Right lobe of liver (tissue), 6 donors: ENCODE measurements around the gene SLC9C1. TPM values are rescaled to one million over a fixed set of nuclear protein-coding genes. Genes with fewer than 3 reads are reported as not detected.
A peak's percentile ranks its signal among the peaks of the same experiment; 100 is the strongest.

ENCODE experiments used
- ATAC-seq, 4 donors: fragments of 200-7000 bp; cut with Tn5 transposase; one replicate each; pipeline ENCODE4 v1.9.1; 2020; ENCODE audit warnings: mild to moderate bottlenecking in 4 of 4, moderate library complexity in 4 of 4
- DNase-seq, 3 donors: peaks; one replicate each; pipeline ENCODE4 v3.0.0-alpha.2; 2020
- H3K27ac ChIP-seq, 3 donors: fragments of 200-600 bp; one replicate each; pipeline ENCODE4 v1.8.0; 2022
- H3K27me3 ChIP-seq, 2 donors: fragments of 200-600 bp; one replicate each; pipeline ENCODE4 v1.8.0; 2022
- H3K36me3 ChIP-seq, 4 donors: fragments of 200-600 bp; sonication (generic) in 1 of 4; one replicate each; pipeline versions ENCODE4 v1.5.1 to v1.8.0; 2017 to 2022; ENCODE audit warnings: control low read depth in 1 of 4
- H3K4me1 ChIP-seq, 4 donors: fragments of 200-600 bp; sonication (generic) in 1 of 4; one replicate each; pipeline versions ENCODE4 v1.5.1 to v1.8.0; 2017 to 2022; ENCODE audit warnings: control low read depth in 1 of 4
- H3K4me3 ChIP-seq, 3 donors: fragments of 200-600 bp; one replicate each; pipeline ENCODE4 v1.8.0; 2022
- H3K9me3 ChIP-seq, 4 donors: fragments of 200-600 bp; sonication (generic) in 1 of 4; one replicate each; pipeline versions ENCODE4 v1.5.1 to v1.8.0; 2017 to 2022; ENCODE audit warnings: control low read depth in 1 of 4
- POLR2A ChIP-seq: fragments of 450-650 bp; IDR thresholded peaks from one replicate; pipeline ENCODE4 v1.6.1; 2017; ENCODE audit warnings: antibody characterized with exemption, mild to moderate bottlenecking
- WGBS: methylation state at CpG from one replicate; pipeline ENCODE4 v1.1.6; 2018; ENCODE audit warnings: low coverage, low lambda C conversion rate; ENCODE audit not compliant: insufficient coverage; ENCODE audit errors: missing lambda C conversion rate; 5-methylcytosine and 5-hydroxymethylcytosine counted together
- intact Hi-C, 2 donors: fragments of 100-400 bp; cut with DNase I; formaldehyde crosslinking; loops; one replicate each; pipeline versions ENCODE4 v1.11.2 to v1.14.1; 2022
- total RNA-seq, 6 experiments: library from RNA; depleted of rRNA in 2 of 6; stranded (reverse); fragments of >200 nt in 2 of 6; fragmentation: NEBNext Ultra II Directional in 3 of 6; extraction: Animal tissue kit (Norgen Biotek cat#: 25700) in 3 of 6; gene quantifications; one replicate each; pipeline versions ENCODE4 v1.1.0 to v1.2.4, GENCODE V29; 2016 to 2023
- TF ChIP-seq, protein P1 (sequence below), 4 donors: fragments of 200-600 bp in 3 of 4; fragments of 450-650 bp in 1 of 4; IDR thresholded peaks; one replicate each; pipeline versions ENCODE4 v1.5.1 to v1.8.0; 2016 to 2022; ENCODE audit warnings: antibody characterized with exemption in 4 of 4, mild to moderate bottlenecking in 2 of 4
- donor health status: DM: no; HTN: yes; CAD: no.
- donor health status: DM: no; HTN: no; CAD: no.
- donor health status: DM: no; HTN: no; CAD: no.
- donor health status: DM: no; HTN: yes; CAD: no.
- donor health status: DM: no; HTN: yes; CAD: no.

SLC9C1 gene
- total RNA-seq, 6 experiments from 2014 or later, result not detected

- peak in 1 of 4 donors; percentile 14 for ATAC-seq
- Histone ChIP-seq H3K4me3 (no peak overlapping the region), H3K4me1 (no peaks in the 10 kb centered on the region), H3K27ac (no peak overlapping the region), H3K9me3 (no peaks in the 10 kb centered on the region), H3K27me3 (no peaks in the 10 kb centered on the region), H3K36me3 (no peaks in the 10 kb centered on the region)
- DNase-seq, result no peak
- TF ChIP-seq, protein P1, sequence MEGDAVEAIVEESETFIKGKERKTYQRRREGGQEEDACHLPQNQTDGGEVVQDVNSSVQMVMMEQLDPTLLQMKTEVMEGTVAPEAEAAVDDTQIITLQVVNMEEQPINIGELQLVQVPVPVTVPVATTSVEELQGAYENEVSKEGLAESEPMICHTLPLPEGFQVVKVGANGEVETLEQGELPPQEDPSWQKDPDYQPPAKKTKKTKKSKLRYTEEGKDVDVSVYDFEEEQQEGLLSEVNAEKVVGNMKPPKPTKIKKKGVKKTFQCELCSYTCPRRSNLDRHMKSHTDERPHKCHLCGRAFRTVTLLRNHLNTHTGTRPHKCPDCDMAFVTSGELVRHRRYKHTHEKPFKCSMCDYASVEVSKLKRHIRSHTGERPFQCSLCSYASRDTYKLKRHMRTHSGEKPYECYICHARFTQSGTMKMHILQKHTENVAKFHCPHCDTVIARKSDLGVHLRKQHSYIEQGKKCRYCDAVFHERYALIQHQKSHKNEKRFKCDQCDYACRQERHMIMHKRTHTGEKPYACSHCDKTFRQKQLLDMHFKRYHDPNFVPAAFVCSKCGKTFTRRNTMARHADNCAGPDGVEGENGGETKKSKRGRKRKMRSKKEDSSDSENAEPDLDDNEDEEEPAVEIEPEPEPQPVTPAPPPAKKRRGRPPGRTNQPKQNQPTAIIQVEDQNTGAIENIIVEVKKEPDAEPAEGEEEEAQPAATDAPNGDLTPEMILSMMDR (IDR thresholded peaks at IDR 0.05), result no peak
- TF ChIP-seq POLR2A, result no peak
- intact Hi-C loops, result no loop called here
- WGBS, result 37% methylated on average over 7 of the region's 7 CpGs
Measured at GRCh38 chr3:112128843-112129727, 164.9 kb downstream of the SLC9C1 start.

DNA sequence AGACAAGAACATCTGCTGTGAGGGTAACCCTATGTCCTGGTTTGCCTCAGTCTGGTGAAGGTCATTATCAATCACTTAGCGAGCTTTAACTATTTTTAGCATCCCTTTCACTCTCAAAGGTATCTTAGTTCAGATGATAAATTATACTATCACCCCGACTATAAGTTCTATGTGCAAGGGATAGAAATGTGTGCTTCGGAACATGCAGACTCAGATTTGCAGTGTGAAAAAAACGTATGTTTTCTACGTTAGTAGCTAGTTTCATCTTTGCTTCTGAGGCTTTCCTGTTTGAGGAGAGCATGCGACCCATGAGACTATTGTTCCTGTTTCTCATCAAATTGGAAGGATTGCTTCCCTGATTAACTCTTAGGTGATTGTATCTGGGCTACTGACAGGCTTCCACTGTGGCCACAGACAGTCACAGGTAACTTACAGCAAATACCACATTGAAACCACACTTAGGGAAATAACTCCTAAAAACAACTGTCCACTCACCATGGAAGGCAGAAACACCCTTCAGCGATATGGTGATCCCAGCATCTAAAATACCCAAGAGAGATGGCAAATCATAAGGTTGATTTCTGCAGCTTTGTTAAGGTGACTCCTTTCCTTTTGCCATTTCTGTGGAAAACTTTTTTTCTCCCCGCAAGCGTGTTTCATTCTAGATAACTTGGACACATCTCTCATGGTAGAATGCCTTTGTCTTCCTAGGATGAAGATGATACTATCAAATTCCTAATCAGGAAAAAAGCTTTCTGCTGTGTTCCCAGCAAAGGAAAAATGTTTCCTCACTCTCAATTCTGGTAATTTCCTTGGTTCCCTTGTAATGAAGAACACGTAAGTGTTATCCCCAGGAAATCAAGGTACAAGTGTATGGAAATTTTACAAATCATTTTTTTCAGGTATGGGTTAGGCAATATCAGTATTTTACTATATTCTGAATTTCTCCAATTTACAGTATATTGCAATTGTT is 166.2 kb downstream of the SLC9C1 start:
- ATAC-seq (peak in 2 of 4 donors; percentile 42 to 44), DNase-seq (no peak)
- Histone ChIP-seq H3K27ac (no peak overlapping the region), H3K27me3 (no peaks in the 10 kb centered on the region), H3K4me1 (no peaks in the 10 kb centered on the region), H3K36me3 (no peaks in the 10 kb centered on the region), H3K4me3 (no peak overlapping the region), H3K9me3 (no peaks in the 10 kb centered on the region)
- TF ChIP-seq, protein P1 (IDR thresholded peaks at IDR 0.05), result no peak
- TF ChIP-seq POLR2A, result no peak
- WGBS, result 54% methylated on average over 10 of the region's 10 CpGs
- intact Hi-C loops, result no loop called here

GRCh38 chr3:112126511-112126911 is 167.5 kb downstream of the SLC9C1 start:
- Histone ChIP-seq H3K9me3 (no peaks in the 10 kb centered on the region), H3K27ac (no peak overlapping the region), H3K4me3 (no peak overlapping the region), H3K36me3 (no peaks in the 10 kb centered on the region), H3K27me3 (no peaks in the 10 kb centered on the region), H3K4me1 (peaks cover 0 to 5% (median 0%) of the 10 kb centered on the region in 4 donors)
- DNase-seq, result no peak
- no peak for TF ChIP-seq POLR2A
- TF ChIP-seq, protein P1 (IDR thresholded peaks at IDR 0.05), result no peak
- ATAC-seq, result no peak
- 78% methylated on average over 1 of the region's 1 CpG for WGBS
- intact Hi-C loops, result no loop called here

GRCh38 chr3:112124907-112125607 is 169.0 kb downstream of the SLC9C1 start:
- H3K27ac ChIP-seq, result no peak overlapping the region
- no peaks in the 10 kb centered on the region for H3K9me3 ChIP-seq
- ATAC-seq (no peak), DNase-seq (no peak)
- H3K4me3 ChIP-seq, result no peak overlapping the region
- 64% methylated on average over 5 of the region's 5 CpGs for WGBS
- intact Hi-C loops, result no loop called here
- TF ChIP-seq POLR2A, result no peak
- TF ChIP-seq, protein P1 (IDR thresholded peaks at IDR 0.05), result no peak
- no peaks in the 10 kb centered on the region for H3K36me3 ChIP-seq
- H3K4me1 ChIP-seq, result peaks cover 0 to 5% (median 0%) of the 10 kb centered on the region in 4 donors
- H3K27me3 ChIP-seq, result no peaks in the 10 kb centered on the region
